ENCODE measurements around the gene LAMC3. TPM values are rescaled to one million over a fixed set of nuclear protein-coding genes. Genes with fewer than 3 reads are reported as not detected.

The LAMC3 gene
- total RNA-seq, 1 experiment from 2014 or later = 4.6 TPM

GRCh38 chr9:130975932-130976841 is 32.8 kb upstream of the LAMC3 start:
- DNase-seq (peak; percentile 6), ATAC-seq (no peak)
- Histone ChIP-seq H3K9me2 (replicated peaks; ENCODE audit: low read length) (no peaks in the 10 kb centered on the region), H3K27ac (ENCODE audit: low read length) (no peak overlapping the region), H3K4me3 (ENCODE audit: low read length) (no peak overlapping the region), H3K4me1 (ENCODE audit: insufficient read depth, low read length) (no peaks in the 10 kb centered on the region), H4K20me1 (ENCODE audit: low read length) (no peaks in the 10 kb centered on the region), H3K79me2 (ENCODE audit: low read length) (no peaks in the 10 kb centered on the region), H3K4me2 (ENCODE audit: low read length) (no peak overlapping the region), H2AFZ (ENCODE audit: low read length) (no peak overlapping the region), H3K27me3 (ENCODE audit: low read length) (no peaks in the 10 kb centered on the region), H3K36me3 (ENCODE audit: low read depth, low read length) (no peaks in the 10 kb centered on the region), H3F3A (ENCODE audit: low read length, unreplicated experiment) (no peaks in the 10 kb centered on the region), H3K9ac (ENCODE audit: low read length) (no peak overlapping the region), H3K9me3 (ENCODE audit: low read length) (no peaks in the 10 kb centered on the region)
- CTCF ChIA-PET = no interaction called here
- intact Hi-C loops (cut with micrococcal nuclease) = no loop called here
- no TSS peak for BruUV-seq (replicated peaks)
- TF ChIP-seq EZH2phosphoT487 (IDR thresholded peaks at IDR 0.05; ENCODE audit: borderline replicate concordance, low read length) = no peak
- no peak for TF ChIP-seq CTCF (conservative IDR thresholded peaks at IDR 0.05; ENCODE audit: low read depth, low read length)
- TF ChIP-seq EZH2 (IDR thresholded peaks at IDR 0.05; ENCODE audit: low read length, unreplicated experiment) = no peak
- POLR2A ChIA-PET (ENCODE audit: unreplicated experiment) = no interaction called here

- Histone ChIP-seq H3K9ac (ENCODE audit: low read length) (no peak overlapping the region), H3K4me2 (ENCODE audit: low read length) (no peak overlapping the region), H3K4me1 (ENCODE audit: insufficient read depth, low read length) (no peaks in the 10 kb centered on the region), H3F3A (ENCODE audit: low read length, unreplicated experiment) (no peaks in the 10 kb centered on the region), H3K27ac (ENCODE audit: low read length) (no peak overlapping the region), H3K36me3 (ENCODE audit: low read depth, low read length) (no peaks in the 10 kb centered on the region), H3K4me3 (ENCODE audit: low read length) (no peak overlapping the region), H3K27me3 (ENCODE audit: low read length) (no peaks in the 10 kb centered on the region), H2AFZ (ENCODE audit: low read length) (no peak overlapping the region), H3K79me2 (ENCODE audit: low read length) (no peaks in the 10 kb centered on the region), H3K9me2 (replicated peaks; ENCODE audit: low read length) (no peaks in the 10 kb centered on the region), H3K9me3 (ENCODE audit: low read length) (no peaks in the 10 kb centered on the region), H4K20me1 (ENCODE audit: low read length) (no peaks in the 10 kb centered on the region)
- DNase-seq (no peak), ATAC-seq (no peak)
- BruUV-seq (replicated peaks) = no TSS peak
- TF ChIP-seq EZH2 (IDR thresholded peaks at IDR 0.05; ENCODE audit: low read length, unreplicated experiment) (no peak), EZH2phosphoT487 (IDR thresholded peaks at IDR 0.05; ENCODE audit: borderline replicate concordance, low read length) (no peak), CTCF (conservative IDR thresholded peaks at IDR 0.05; ENCODE audit: low read depth, low read length) (no peak)
- POLR2A ChIA-PET (ENCODE audit: unreplicated experiment) = interaction anchor here (0.6 kb wide), 1 partner anchor 50 kb away, joined by 7 read pairs; no protein-coding TSS in a partner anchor
- intact Hi-C loops (cut with micrococcal nuclease) = no loop called here
- CTCF ChIA-PET = no interaction called here
Measured at GRCh38 chr9:130977811-130978221, 31.2 kb upstream of the LAMC3 start.
